GM08714 (cell line): ENCODE results near the gene HMCN2.

Source experiments
- H3K4me3 ChIP-seq: fragments of 200-500 bp; sonication (Bioruptor generic); 2 replicates; pipeline ENCODE4 v1.5.1; 2014; ENCODE audit warnings: mild to moderate bottlenecking, low read length, inconsistent platforms
- ZNF274 ChIP-seq: IDR thresholded peaks from 2 replicates; pipeline ENCODE4 v1.6.1; 2012; ENCODE audit warnings: mild to moderate bottlenecking, low read depth, low read length

The HMCN2 gene

GRCh38 chr9:130451509-130452388 lies 186.2 kb downstream of the HMCN2 start:
- H3K4me3 ChIP-seq, result no peak overlapping the region
- TF ChIP-seq ZNF274, result no peak

- TF ChIP-seq ZNF274, result no peak
- no peak overlapping the region for H3K4me3 ChIP-seq
These were observed 187.3 kb downstream of the HMCN2 start for GRCh38 chr9:130452835-130453234.

- TF ChIP-seq ZNF274, result no peak
- no peak overlapping the region for H3K4me3 ChIP-seq
These were observed 187.9 kb downstream of the HMCN2 start for GRCh38 chr9:130453487-130453886.

- no peak for TF ChIP-seq ZNF274
These were observed 188.7 kb downstream of the HMCN2 start for GRCh38 chr9:130454096-130454811.

GRCh38 chr9:130454812-130455325 lies 189.3 kb downstream of the HMCN2 start:
- H3K4me3 ChIP-seq, result no peak overlapping the region
- no peak for TF ChIP-seq ZNF274

More at GRCh38 chr9:130454096-130454811, 188.7 kb downstream of the HMCN2 start:
- no peak overlapping the region for H3K4me3 ChIP-seq

GRCh38 chr9:130458027-130458803 lies 192.7 kb downstream of the HMCN2 start:
- TF ChIP-seq ZNF274, result no peak

GRCh38 chr9:130458804-130459067 lies 193.2 kb downstream of the HMCN2 start:
- H3K4me3 ChIP-seq, result no peak overlapping the region
- TF ChIP-seq ZNF274, result no peak

More at GRCh38 chr9:130458027-130458803, 192.7 kb downstream of the HMCN2 start:
- H3K4me3 ChIP-seq, result no peak overlapping the region

GRCh38 chr9:130459151-130459550 lies 193.6 kb downstream of the HMCN2 start:
- no peak for TF ChIP-seq ZNF274
- no peak overlapping the region for H3K4me3 ChIP-seq

GRCh38 chr9:130459941-130460669 lies 194.5 kb downstream of the HMCN2 start:
- H3K4me3 ChIP-seq, result no peak overlapping the region
- no peak for TF ChIP-seq ZNF274

- no peak overlapping the region for H3K4me3 ChIP-seq
- no peak for TF ChIP-seq ZNF274
These were observed 195.7 kb downstream of the HMCN2 start for GRCh38 chr9:130461218-130461630.

- H3K4me3 ChIP-seq, result no peak overlapping the region
- TF ChIP-seq ZNF274, result no peak
These were observed 196.2 kb downstream of the HMCN2 start for GRCh38 chr9:130461731-130462130.

- TF ChIP-seq ZNF274, result no peak
- no peak overlapping the region for H3K4me3 ChIP-seq
These were observed 197.4 kb downstream of the HMCN2 start for GRCh38 chr9:130462685-130463540.
